ENCODE data around the gene TEKT5. TPM values are rescaled to one million over a fixed set of nuclear protein-coding genes. Genes with fewer than 3 reads are reported as not detected.
"Not testable (repeated sequence)": the region's sequence is repeated elsewhere in the genome, so short reads cannot be mapped to it uniquely, and the experiment has no call there.

TEKT5 gene
- polyA plus RNA-seq, 3 donors = 0.10 to 0.28 TPM; not detected in 1

DNA sequence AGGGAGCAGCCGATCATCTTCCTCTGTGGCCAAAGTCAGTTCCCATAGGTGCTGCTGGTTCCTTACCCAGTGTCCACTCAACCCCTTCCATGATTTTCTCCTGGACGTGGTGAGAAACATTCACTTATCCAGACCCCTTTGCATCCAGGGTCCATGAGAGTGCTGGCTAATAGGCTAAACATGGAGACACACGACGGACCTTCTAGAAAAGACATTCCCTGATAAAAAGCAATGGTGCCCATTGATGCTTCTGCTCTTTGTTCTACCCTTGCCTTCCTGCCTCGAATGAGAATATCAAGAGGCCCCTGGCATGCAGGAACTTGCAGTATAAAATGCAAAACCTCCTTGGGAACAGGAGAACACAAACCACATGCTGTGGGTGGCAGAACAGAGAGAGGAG, 2.3 kb downstream of the TEKT5 start:
- 72 to 80% (median 79%) methylated on average over 5 of the region's 5 CpGs for WGBS, 3 donors
- no peak overlapping the region for H3K27ac ChIP-seq (ENCODE audit: low read depth, low read length)

DNA sequence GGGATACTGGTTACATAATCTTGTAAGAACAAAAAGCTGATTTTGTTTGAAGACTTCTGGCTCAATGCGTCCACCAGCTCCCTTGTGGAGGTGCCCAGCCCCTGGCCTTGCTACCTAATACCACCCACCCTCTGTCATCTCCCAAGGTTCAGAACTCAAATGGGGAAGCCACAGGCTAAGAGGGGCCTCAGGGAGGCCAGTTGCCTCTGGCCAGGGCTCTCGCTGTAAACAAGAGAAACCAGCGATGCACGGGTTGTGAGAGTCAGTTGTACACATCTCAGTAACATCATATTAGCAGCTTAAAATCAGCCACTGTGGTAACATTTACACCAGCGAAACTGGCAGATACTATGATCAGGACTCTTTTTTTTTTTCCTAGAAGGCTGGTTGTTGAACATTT, 6.0 kb downstream of the TEKT5 start:
- no peak overlapping the region for H3K27ac ChIP-seq (ENCODE audit: low read depth, low read length)
- 76 to 89% (median 85%) methylated on average over 5 of the region's 5 CpGs for WGBS, 3 donors

DNA sequence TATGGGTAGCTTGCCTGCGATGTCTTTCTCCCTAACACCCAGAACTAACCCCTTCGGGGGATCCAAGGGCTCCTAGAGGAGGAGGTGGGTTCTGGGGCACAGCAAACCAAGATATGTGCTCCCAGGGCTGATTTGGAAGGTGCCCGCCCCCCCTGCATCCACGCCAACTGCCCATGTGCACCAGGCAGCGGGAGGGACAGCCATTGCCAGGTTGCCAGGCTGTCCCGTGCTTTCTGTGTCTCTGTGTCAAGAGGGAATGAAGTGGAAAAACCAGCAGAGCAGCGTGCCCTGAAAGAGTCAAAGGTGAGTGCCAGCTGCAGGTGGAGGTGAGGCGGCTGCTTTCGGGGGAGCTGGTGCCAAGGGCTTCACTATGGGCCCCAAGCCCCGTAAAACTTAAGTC, 6.4 kb downstream of the TEKT5 start:
- 49 to 92% (median 83%) methylated on average over 10 of the region's 10 CpGs for WGBS, 3 donors
- H3K27ac ChIP-seq (ENCODE audit: low read depth, low read length) = no peak overlapping the region

DNA sequence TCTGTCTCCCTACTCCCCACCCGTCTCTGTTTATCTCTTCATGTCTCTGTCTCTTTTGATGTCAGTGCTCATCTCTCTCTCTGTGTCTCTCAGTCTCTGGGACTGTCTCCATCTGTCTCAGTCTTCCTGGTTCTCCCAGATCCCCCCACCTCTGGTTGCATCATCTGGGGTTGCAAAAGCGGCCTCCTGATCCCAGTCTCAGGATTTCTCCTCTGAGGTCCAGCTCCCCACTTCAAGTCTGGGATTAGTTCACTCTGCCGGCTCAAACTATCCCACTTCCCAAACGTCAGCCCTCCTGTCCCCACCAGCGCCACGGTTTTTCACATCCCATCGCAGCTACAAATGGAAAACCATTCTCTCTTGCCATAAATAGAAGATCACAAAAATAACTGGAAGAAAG, 9.0 kb downstream of the TEKT5 start:
- no peak overlapping the region for H3K27ac ChIP-seq (ENCODE audit: low read depth, low read length)
- WGBS, 3 donors = 72 to 90% (median 88%) methylated on average over 7 of the region's 7 CpGs

DNA sequence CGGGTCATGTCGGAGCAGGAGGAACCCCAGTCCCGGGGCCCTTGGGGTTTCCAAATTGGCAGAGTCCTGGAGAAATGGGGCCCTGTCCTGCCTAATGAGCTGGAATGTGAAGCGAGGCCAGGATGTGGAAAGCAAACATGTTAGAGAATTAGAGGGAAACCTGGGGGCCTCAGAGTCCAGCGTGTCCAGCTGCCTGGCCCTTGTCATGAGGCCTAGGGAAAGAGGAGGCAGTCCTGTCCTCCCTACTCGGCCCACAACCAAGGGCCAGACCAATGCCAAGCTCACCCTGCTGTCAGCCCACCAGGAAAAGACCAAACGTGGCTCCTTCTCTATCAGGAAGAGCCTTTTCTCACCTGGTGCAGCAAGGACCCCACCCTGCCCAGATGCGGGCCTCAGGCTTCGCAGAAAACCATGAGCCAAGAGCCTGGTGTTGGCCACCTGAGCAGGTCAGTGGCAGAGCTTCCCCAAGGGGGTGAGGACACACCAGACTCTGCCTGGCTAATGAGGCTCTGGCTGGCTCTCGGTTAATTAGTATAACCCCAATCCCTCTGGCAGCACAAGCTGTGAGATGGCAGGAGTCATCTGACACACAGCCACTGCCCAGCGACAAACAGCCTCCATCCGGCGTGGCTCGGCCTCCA, 10.1 kb downstream of the TEKT5 start:
- H3K27ac ChIP-seq (ENCODE audit: low read depth, low read length) = no peak overlapping the region
- WGBS, 3 donors = 65 to 78% (median 72%) methylated on average over 14 of the region's 14 CpGs

DNA sequence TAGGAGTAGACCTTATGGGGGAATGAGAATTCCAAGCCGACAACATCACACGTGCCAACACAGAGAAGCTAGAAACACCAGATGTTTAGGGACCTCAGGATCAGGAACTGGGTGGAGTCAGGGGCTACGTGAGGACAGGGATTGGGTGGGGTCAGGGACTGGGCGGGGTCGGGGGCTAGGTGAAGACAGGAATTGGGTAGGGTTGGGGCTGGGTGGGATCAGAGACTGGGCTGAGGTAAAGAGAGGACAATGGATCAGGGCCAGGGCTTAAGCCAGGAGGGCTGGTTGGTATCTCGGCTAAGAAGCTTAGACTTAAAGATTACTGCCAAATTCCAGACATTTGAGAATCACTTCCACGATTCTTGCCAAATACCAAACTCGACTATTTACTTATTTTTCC, 11.6 kb downstream of the TEKT5 start:
- 45 to 57% (median 51%) methylated on average over 8 of the region's 8 CpGs for WGBS, 3 donors
- no peak overlapping the region for H3K27ac ChIP-seq (ENCODE audit: low read depth, low read length)

DNA sequence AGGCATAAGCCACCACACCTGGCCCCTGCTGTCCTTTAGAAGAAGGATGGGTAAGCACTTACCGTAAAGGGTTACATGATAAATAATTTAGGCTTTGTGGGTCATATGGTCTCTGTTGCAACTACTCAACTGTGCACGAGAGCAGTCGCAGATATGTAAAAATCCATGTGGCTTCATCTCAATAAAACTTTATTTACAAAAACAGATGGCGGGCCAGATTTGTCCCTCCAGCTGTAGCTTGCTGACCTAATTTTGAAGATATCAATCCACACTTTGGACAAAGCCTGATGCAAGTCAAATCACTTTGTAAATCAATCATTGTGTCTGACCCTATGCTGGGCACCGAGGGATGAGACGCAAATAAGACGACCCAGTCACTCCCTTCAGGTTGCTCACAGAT, 12.1 kb downstream of the TEKT5 start:
- WGBS, 3 donors = 91 to 94% (median 94%) methylated on average over 7 of the region's 7 CpGs
- H3K27ac ChIP-seq (ENCODE audit: low read depth, low read length) = no peak overlapping the region

DNA sequence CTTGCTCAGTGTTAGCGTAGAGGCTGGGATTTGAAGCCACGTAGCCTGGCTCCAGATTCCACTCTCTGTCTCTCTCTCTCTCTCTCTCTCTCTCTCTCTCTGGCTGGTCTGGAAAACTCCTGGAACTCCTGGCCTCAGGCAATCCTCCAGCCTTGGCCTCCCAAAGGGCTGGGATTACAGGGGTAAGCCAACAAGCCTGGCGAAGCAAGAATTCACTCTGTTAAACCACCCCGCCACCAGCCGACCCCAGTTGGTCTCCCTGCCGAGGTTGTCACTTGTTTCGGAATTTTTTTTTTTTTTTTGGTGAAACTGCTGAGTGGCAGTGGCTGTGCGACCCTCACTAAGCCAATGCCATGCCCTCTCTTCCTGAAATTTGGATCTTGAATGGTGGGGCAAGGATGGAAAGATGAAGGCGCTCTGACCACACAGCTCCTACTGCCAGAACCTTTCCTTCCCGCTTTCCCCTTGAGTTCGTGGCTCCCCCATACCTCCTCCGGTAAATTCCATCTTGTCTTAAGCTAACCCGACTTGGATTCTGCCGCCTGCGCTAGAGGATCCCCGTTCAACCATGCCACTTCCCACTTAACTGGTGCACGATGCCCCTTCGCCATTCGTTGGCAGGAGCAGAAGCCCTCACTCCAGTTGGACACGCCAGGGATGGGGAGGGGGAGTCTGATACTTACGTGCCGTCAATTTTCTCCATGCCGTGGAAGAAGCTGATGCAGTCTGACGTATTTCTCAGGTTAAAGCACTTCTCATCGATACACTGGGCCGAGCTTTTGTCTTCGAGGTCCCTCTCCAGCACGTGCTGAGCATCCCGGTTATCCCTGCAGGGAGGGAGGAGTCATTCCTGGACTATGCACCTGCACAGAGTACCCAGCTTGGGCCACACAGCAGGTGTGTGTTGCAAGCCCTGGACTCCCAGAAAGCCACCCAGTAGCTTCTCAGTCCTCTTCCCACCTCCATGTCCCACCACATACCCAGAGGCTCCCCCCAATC, 13.1 kb downstream of the TEKT5 start:
- H3K27ac ChIP-seq (ENCODE audit: low read depth, low read length) = no peak overlapping the region
- WGBS, 3 donors = 82 to 88% (median 88%) methylated on average over 29 of the region's 29 CpGs

DNA sequence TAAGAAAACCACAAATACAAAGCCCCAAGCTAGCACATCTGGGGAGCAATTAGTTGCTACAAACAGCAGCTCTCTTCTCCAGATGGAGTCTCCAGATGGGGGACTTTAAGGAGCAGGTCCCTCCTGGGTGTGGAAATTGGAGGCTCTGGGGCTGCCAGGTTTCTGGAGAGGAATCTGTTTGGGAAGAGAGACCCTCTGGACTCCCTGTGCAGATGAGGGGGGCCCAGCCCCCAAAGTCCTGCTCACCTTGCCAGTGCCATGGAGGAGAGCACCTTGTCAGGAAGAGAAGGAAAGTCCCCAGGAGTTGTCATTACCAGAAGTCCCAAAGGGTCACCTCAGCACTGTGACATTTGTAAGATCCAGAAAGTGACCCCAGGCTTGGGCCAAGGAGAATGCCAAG, 14.8 kb downstream of the TEKT5 start:
- H3K27ac ChIP-seq (ENCODE audit: low read depth, low read length) = no peak overlapping the region

DNA sequence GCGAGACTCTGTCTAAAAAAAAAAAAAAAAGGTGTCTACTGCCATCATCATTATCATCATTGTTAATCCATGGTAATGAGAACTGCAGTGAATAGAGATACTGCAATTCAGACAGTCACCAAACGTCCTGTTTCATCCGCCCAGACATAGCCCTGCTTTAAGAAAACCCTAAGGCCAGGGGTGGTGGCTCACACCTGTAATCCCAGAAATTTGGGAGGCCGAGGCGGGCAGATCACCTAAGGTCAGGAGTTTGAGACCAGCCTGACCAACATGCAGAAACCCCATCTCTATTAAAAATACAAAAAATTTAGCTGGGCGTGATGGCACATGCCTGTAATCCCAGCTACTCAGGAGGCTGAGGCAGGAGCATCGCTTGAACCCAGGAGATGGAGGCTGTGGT, 15.3 kb downstream of the TEKT5 start:
- not testable (repeated sequence) for H3K27ac ChIP-seq (ENCODE audit: low read depth, low read length)
- 87 to 91% (median 90%) methylated on average over 7 of the region's 7 CpGs for WGBS, 3 donors

DNA sequence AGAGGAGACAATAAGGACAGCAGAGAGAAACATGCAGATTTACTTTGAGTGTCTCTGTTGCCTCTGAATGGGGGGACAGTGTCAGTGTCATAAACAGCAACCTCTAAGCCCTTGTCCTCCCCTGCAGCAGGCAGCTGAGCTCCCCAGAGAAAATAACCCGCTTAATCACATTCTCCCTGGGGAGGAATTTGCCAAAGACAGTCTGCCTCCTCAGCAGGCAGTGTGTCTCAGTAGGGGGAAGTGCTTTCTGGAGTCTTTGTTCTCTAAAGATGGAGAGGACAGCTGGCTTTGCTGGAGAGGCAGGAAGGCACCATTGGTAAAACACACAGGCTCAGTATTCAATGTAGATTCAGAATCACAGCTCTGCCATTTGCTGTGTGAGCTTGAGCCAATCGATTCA, 16.1 kb downstream of the TEKT5 start:
- 48 to 58% (median 55%) methylated on average over 2 of the region's 2 CpGs for WGBS, 3 donors

DNA sequence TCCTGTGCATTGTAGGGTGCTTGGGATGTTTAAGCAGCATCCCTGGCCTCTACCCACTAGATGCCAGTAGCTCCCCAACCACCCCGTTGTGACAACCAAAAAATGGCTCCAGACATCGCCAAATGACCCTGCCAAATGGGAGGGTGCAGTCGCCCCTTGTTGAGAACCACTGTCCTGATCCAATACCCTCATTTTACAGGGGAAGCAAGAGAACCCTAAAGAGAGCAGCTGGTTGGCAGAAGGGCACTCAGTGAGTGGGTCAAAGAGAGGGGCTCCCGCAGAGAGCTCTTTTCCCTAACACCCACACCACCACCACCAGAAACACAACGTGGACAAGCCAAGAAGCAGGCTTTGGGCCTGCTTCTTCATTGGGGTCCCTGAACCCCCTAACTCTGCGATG, 18.4 kb downstream of the TEKT5 start:
- H3K27ac ChIP-seq (ENCODE audit: low read depth, low read length) = no peak overlapping the region
- WGBS, 3 donors = 93 to 95% (median 93%) methylated on average over 6 of the region's 6 CpGs

More for the DNA sequence above, 16.1 kb downstream of the TEKT5 start:
- no peak overlapping the region for H3K27ac ChIP-seq (ENCODE audit: low read depth, low read length)

DNA sequence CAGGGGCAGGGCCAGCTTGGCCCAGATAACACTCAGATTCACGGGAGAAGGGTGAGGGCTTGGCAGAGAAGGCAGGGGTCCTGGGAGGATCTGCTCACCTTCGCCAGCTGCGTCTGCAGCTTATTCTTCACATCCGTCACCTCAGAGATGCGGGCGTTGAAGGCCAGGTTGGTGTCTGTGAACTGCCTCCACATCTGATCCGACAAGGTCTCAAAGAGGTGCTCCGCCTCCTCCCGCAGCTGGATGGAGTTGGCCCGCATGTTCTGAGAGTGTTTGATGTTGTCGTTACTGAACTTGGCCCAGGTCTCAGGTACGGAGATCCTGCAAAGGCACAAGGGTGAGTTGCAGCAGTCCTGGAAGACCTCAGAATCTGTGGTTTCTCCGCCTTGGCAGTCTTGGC, 18.9 kb downstream of the TEKT5 start:
- WGBS, 3 donors = 88 to 93% (median 93%) methylated on average over 13 of the region's 13 CpGs
- H3K27ac ChIP-seq (ENCODE audit: low read depth, low read length) = no peak overlapping the region

DNA sequence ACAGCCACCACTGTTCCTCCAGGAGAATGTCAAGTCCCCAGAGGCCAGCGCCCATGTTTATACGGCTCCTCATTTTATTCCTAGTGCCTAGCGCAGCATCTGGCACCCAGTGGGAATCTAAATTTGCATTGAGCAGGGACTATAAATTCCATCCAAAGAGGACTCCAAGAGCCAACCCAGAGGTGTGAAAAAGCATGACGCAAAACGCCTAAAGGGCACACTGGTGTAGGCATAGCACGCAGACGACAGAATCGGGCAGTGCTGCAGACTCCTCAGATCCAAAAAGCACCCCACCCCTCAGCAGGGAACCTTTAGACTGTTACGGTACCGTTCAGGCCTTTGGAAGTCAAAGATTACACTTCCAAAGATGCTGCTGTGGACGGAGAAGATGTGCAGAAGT, 19.5 kb downstream of the TEKT5 start:
- H3K27ac ChIP-seq (ENCODE audit: low read depth, low read length) = no peak overlapping the region
- WGBS, 3 donors = 84 to 94% (median 91%) methylated on average over 11 of the region's 11 CpGs

DNA sequence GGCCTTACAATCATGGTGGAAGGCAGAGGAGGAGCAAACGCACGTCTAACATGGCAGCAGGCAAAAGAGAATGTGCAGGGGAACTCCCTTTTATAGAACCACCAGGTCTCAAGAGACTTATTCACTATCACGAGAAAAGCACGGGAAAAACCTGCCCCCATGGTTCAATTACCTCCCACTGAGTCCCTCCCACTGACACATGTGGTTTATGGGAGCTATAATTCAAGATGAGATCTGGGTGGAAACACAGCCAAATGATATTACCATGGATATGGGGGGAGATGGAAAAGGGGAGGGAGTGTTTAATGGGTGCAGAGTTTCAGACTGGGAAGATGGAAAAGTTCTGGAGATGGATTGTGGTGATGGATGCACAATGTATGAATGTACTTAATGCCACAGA, 23.0 kb downstream of the TEKT5 start:
- no peak overlapping the region for H3K27ac ChIP-seq (ENCODE audit: low read depth, low read length)
- 46 to 63% (median 56%) methylated on average over 4 of the region's 4 CpGs for WGBS, 3 donors

DNA sequence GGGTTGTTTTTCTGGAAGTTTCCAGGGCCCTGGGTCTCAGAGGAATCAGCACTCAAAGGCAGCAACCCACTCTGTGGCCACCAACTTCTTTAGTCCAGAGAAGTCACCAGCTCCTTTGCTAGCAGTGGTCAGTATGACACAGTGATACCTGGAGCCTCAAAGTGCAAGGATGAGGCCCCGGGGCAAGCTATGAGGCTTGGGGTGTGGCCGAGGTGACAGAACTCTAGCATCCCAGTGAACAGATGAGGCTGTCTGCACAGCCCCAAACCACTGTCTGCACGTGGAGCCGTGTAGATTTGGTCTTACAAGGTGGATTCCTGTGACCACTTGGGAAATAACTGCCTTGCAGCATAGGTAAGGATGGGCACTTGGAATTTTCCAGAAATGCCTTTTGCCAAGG, 24.9 kb downstream of the TEKT5 start:
- no peak overlapping the region for H3K27ac ChIP-seq (ENCODE audit: low read depth, low read length)
- 73 to 86% (median 85%) methylated on average over 4 of the region's 4 CpGs for WGBS, 3 donors

DNA sequence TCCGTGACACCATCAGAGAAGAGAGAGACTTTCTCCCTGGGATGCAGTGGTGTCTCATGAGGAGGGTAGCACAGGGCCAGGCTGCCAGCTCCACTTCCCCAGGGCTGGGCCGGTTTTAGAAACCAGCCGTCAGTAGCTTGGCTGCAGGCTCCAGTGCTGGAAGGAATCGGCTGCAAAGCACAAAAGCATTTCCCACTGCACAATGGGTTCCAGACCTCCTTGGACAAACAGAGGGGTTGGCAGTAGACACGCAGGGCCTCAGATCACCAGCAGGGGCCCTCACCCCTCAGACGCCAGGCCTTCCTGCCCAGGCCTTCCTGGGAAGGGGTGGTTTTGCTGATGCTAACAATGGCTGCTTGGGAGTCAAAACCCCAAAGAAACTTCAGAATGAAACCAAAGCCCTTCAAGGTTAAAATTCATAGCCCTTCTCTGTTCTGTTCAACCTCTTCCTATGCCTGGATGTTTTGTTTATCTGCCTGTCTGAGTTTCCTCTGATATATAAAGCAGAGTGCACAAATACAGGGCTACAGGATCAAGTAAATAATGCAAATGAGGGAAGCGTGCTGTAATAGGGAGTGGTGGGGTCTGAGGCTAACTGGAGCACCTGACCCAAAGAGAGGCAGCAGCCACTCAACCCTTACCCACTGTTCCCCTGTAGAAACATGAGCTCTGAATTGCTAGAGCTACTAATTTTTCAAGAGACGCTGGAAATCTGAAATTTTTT, 26.2 kb downstream of the TEKT5 start:
- no peak overlapping the region for H3K27ac ChIP-seq (ENCODE audit: low read depth, low read length)
- WGBS, 3 donors = 59 to 77% (median 66%) methylated on average over 8 of the region's 8 CpGs

DNA sequence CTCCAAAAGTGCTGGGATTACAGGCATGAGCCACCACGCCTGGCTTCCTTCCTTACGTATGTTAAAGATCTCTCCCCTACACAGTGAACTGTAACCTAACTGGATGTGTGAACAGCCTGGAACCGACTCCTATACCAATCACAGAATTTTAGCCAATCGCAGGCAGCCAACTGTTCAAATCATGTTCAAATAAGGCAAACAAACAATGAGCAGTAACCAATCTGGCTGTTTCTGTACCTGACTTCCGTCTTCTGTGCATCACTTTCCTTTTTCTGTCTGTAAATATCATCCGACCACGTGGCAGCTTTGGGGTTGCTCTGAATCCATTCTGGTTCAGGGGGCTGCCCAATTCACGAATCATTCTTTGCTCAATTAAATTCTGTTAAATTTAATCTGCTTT, 27.5 kb downstream of the TEKT5 start:
- 78 to 91% (median 81%) methylated on average over 8 of the region's 8 CpGs for WGBS, 3 donors
- H3K27ac ChIP-seq (ENCODE audit: low read depth, low read length) = no peak overlapping the region

DNA sequence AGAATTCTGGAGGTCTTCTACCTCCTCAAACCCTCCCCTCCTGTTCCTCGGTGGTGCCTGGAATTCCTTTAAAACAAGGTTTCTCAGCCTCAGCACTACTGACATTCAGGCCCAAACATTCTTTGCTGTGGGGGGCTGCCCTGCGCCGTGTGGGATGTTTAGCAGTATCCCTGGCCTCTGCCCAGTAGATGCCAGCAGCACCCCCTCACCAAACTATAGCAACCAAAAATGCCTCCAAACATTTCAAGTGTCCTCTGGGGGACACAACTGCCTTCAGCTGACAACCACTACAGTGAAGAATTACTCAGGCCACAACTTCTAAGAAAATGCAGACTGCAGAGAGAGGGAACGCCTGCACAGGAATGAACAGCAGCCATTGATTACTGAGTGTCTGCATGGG, 28.4 kb downstream of the TEKT5 start:
- WGBS, 3 donors = 86 to 94% (median 89%) methylated on average over 4 of the region's 4 CpGs
- no peak overlapping the region for H3K27ac ChIP-seq (ENCODE audit: low read depth, low read length)
